ENCODE data around the gene GFER. TPM values are rescaled to one million over a fixed set of nuclear protein-coding genes. Genes with fewer than 3 reads are reported as not detected.

GFER gene
- total and polyA plus RNA-seq, 2 of the 8 experiments (the other 6 are each of a cell fraction or from before 2014, with no cell fraction given): 17.7 to 37.9 TPM

DNA sequence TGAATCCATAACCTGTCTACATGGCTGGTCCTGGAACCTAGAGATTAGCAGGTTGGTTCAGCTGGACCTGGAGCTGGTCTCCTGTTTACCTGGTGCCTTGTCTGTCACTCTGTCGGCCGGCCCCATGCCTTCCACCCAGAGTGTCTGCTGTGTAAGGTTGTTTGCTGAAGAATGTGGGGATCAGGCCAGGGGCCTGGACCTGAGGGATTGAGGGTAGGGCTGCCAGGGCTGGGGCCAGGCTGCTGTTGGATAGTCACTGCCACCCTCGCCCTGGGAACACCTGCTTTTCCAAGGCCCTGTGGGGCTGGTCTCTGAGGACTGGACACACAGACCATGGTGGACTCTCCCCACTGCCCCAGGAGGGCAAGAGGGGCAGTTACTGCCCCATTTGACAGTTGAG, 44.2 kb downstream of the GFER start (continued):
- TF ChIP-seq, protein P1, sequence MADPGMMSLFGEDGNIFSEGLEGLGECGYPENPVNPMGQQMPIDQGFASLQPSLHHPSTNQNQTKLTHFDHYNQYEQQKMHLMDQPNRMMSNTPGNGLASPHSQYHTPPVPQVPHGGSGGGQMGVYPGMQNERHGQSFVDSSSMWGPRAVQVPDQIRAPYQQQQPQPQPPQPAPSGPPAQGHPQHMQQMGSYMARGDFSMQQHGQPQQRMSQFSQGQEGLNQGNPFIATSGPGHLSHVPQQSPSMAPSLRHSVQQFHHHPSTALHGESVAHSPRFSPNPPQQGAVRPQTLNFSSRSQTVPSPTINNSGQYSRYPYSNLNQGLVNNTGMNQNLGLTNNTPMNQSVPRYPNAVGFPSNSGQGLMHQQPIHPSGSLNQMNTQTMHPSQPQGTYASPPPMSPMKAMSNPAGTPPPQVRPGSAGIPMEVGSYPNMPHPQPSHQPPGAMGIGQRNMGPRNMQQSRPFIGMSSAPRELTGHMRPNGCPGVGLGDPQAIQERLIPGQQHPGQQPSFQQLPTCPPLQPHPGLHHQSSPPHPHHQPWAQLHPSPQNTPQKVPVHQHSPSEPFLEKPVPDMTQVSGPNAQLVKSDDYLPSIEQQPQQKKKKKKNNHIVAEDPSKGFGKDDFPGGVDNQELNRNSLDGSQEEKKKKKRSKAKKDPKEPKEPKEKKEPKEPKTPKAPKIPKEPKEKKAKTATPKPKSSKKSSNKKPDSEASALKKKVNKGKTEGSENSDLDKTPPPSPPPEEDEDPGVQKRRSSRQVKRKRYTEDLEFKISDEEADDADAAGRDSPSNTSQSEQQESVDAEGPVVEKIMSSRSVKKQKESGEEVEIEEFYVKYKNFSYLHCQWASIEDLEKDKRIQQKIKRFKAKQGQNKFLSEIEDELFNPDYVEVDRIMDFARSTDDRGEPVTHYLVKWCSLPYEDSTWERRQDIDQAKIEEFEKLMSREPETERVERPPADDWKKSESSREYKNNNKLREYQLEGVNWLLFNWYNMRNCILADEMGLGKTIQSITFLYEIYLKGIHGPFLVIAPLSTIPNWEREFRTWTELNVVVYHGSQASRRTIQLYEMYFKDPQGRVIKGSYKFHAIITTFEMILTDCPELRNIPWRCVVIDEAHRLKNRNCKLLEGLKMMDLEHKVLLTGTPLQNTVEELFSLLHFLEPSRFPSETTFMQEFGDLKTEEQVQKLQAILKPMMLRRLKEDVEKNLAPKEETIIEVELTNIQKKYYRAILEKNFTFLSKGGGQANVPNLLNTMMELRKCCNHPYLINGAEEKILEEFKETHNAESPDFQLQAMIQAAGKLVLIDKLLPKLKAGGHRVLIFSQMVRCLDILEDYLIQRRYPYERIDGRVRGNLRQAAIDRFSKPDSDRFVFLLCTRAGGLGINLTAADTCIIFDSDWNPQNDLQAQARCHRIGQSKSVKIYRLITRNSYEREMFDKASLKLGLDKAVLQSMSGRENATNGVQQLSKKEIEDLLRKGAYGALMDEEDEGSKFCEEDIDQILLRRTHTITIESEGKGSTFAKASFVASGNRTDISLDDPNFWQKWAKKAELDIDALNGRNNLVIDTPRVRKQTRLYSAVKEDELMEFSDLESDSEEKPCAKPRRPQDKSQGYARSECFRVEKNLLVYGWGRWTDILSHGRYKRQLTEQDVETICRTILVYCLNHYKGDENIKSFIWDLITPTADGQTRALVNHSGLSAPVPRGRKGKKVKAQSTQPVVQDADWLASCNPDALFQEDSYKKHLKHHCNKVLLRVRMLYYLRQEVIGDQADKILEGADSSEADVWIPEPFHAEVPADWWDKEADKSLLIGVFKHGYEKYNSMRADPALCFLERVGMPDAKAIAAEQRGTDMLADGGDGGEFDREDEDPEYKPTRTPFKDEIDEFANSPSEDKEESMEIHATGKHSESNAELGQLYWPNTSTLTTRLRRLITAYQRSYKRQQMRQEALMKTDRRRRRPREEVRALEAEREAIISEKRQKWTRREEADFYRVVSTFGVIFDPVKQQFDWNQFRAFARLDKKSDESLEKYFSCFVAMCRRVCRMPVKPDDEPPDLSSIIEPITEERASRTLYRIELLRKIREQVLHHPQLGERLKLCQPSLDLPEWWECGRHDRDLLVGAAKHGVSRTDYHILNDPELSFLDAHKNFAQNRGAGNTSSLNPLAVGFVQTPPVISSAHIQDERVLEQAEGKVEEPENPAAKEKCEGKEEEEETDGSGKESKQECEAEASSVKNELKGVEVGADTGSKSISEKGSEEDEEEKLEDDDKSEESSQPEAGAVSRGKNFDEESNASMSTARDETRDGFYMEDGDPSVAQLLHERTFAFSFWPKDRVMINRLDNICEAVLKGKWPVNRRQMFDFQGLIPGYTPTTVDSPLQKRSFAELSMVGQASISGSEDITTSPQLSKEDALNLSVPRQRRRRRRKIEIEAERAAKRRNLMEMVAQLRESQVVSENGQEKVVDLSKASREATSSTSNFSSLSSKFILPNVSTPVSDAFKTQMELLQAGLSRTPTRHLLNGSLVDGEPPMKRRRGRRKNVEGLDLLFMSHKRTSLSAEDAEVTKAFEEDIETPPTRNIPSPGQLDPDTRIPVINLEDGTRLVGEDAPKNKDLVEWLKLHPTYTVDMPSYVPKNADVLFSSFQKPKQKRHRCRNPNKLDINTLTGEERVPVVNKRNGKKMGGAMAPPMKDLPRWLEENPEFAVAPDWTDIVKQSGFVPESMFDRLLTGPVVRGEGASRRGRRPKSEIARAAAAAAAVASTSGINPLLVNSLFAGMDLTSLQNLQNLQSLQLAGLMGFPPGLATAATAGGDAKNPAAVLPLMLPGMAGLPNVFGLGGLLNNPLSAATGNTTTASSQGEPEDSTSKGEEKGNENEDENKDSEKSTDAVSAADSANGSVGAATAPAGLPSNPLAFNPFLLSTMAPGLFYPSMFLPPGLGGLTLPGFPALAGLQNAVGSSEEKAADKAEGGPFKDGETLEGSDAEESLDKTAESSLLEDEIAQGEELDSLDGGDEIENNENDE (IDR thresholded peaks at IDR 0.05; ENCODE audit: insufficient replicate concordance, low read length): no peak
- no peak for TF ChIP-seq HDAC2 (IDR thresholded peaks at IDR 0.05; ENCODE audit: borderline replicate concordance in 1 of 2, low read depth in 2 of 2, low read length in 2 of 2)
- TF ChIP-seq BCL11A (IDR thresholded peaks at IDR 0.05; ENCODE audit: low read depth in 2 of 2, low read length in 2 of 2): no peak
- TF ChIP-seq, protein P2, sequence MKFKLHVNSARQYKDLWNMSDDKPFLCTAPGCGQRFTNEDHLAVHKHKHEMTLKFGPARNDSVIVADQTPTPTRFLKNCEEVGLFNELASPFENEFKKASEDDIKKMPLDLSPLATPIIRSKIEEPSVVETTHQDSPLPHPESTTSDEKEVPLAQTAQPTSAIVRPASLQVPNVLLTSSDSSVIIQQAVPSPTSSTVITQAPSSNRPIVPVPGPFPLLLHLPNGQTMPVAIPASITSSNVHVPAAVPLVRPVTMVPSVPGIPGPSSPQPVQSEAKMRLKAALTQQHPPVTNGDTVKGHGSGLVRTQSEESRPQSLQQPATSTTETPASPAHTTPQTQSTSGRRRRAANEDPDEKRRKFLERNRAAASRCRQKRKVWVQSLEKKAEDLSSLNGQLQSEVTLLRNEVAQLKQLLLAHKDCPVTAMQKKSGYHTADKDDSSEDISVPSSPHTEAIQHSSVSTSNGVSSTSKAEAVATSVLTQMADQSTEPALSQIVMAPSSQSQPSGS (IDR thresholded peaks at IDR 0.05; ENCODE audit: low read length): no peak
- TF ChIP-seq CREB1 (IDR thresholded peaks at IDR 0.05): no peak
- no peak for TF ChIP-seq ZNF274 (IDR thresholded peaks at IDR 0.05; ENCODE audit: borderline replicate concordance, extremely low read depth, low read length)
- TF ChIP-seq POU5F1 (IDR thresholded peaks at IDR 0.05; ENCODE audit: low read depth, low read length): no peak
- TF ChIP-seq TBP (IDR thresholded peaks at IDR 0.05; ENCODE audit: low read depth, low read length): no peak
- TF ChIP-seq GTF2F1 (IDR thresholded peaks at IDR 0.05; ENCODE audit: borderline replicate concordance, low read depth, low read length): no peak
- TF ChIP-seq EZH2 (IDR thresholded peaks at IDR 0.05; ENCODE audit: low read depth, low read length, severe bottlenecking): no peak
